Keratinocyte (primary cell): ENCODE results near the gene SELENON. TPM values are rescaled to one million over a fixed set of nuclear protein-coding genes. Genes with fewer than 3 reads are reported as not detected.

Source experiments
- DNase-seq: peaks from one replicate; pipeline ENCODE4 v3.0.0-alpha.2; 2011; ENCODE audit warnings: low read depth, missing footprints, low spot score
- FAIRE-seq: peaks from 2 replicates; lab custom pipeline; 2011; peaks lifted over from hg19 to GRCh38; lab: Jason Lieb, UNC
- H2AFZ ChIP-seq: 2 replicates; pipeline ENCODE4 v1.6.0; 2012; ENCODE audit warnings: low read length, control low read depth, inconsistent platforms; ENCODE audit not compliant: control insufficient read depth
- H3K27ac ChIP-seq: 2 replicates; pipeline ENCODE4 v1.5.1; 2011; ENCODE audit warnings: low read length; ENCODE audit not compliant: control insufficient read depth, insufficient read depth
- H3K27me3 ChIP-seq: 3 replicates; pipeline ENCODE4 v1.6.0; 2011; ENCODE audit warnings: low read length; ENCODE audit not compliant: control insufficient read depth, insufficient read depth; ENCODE audit errors: extremely low read depth
- H3K36me3 ChIP-seq, 2 experiments: 2 replicates in 1 of 2; 3 replicates in 1 of 2; pipeline ENCODE4 v1.5.1; 2011; ENCODE audit warnings: low read length in 2 of 2, mild to moderate bottlenecking in 1 of 2; ENCODE audit not compliant: control insufficient read depth in 2 of 2, insufficient read depth in 2 of 2; ENCODE audit errors: extremely low read depth in 1 of 2
- H3K4me1 ChIP-seq: 3 replicates; pipeline ENCODE4 v1.5.1; 2011; ENCODE audit warnings: low read length; ENCODE audit not compliant: control insufficient read depth, insufficient read depth; ENCODE audit errors: extremely low read depth
- H3K4me2 ChIP-seq: 3 replicates; pipeline ENCODE4 v1.6.0; 2011; ENCODE audit warnings: low read depth, low read length; ENCODE audit not compliant: control insufficient read depth, insufficient read depth; ENCODE audit errors: extremely low read depth
- H3K4me3 ChIP-seq, 3 experiments: fragments of 200-600 bp in 1 of 3; sonication (generic) in 1 of 3; 2 replicates in 2 of 3; 3 replicates in 1 of 3; pipeline ENCODE4 v1.5.1; 2011 to 2016; ENCODE audit warnings: low read length in 3 of 3, mild to moderate bottlenecking in 3 of 3, control low read depth in 2 of 3, inconsistent platforms in 1 of 3, low read depth in 1 of 3, mixed read lengths in 1 of 3, mixed run types in 1 of 3, moderate library complexity in 1 of 3; ENCODE audit not compliant: control insufficient read depth in 2 of 3, insufficient read depth in 2 of 3; ENCODE audit errors: extremely low read depth in 1 of 3
- H3K79me2 ChIP-seq: 2 replicates; pipeline ENCODE4 v1.6.0; 2012; ENCODE audit warnings: low read length; ENCODE audit not compliant: control insufficient read depth, insufficient read depth
- H3K9ac ChIP-seq: 3 replicates; pipeline ENCODE4 v1.6.0; 2011; ENCODE audit warnings: low read length; ENCODE audit not compliant: control insufficient read depth, insufficient read depth; ENCODE audit errors: extremely low read depth
- H3K9me1 ChIP-seq: 3 replicates; pipeline ENCODE4 v1.6.0; 2011; ENCODE audit warnings: low read length; ENCODE audit not compliant: control insufficient read depth, insufficient read depth; ENCODE audit errors: extremely low read depth
- H3K9me3 ChIP-seq: 2 replicates; pipeline ENCODE4 v1.5.1; 2012; ENCODE audit warnings: low read depth, low read length; ENCODE audit not compliant: control insufficient read depth
- H4K20me1 ChIP-seq: 3 replicates; pipeline ENCODE4 v1.6.0; 2011; ENCODE audit warnings: low read length; ENCODE audit not compliant: control insufficient read depth, insufficient read depth; ENCODE audit errors: extremely low read depth
- EZH2 ChIP-seq: IDR thresholded peaks from one replicate; pipeline ENCODE4 v1.6.1; 2012; ENCODE audit warnings: inconsistent platforms, mild to moderate bottlenecking, low read length, moderate library complexity
- dilution Hi-C: fragments of 300-500 bp; cut with MboI; formaldehyde crosslinking; loops from one replicate; pipeline ENCODE4 v1.7.0; 2020; ENCODE audit warnings: low sequenced_read_pairs; ENCODE audit not compliant: extremely low pct_ligation_motif_present
- polyA plus RNA-seq, 5 experiments: library from polyadenylated mRNA; depleted of rRNA in 3 of 5; stranded (reverse) in 3 of 5; stranded (forward) in 1 of 5; unstranded in 1 of 5; fragments of >200 nt; gene quantifications; 1 replicate in 1 of 5; 2 replicates in 3 of 5; 3 replicates in 1 of 5; pipeline versions ENCODE4 v1.2.1 to v1.2.3, GENCODE V29; 2011 to 2012; ENCODE audit warnings: missing spikeins in 2 of 5, low read depth in 1 of 5, low replicate concordance in 1 of 5
- TF ChIP-seq, protein P1 (sequence below), 3 experiments: IDR thresholded peaks in 1 of 3; conservative IDR thresholded peaks in 1 of 3; optimal IDR thresholded peaks in 1 of 3; 2 replicates in 2 of 3; 3 replicates in 1 of 3; pipeline versions ENCODE3 to v1.5.1; 2011; ENCODE audit warnings: low read length in 3 of 3, mild to moderate bottlenecking in 3 of 3, moderate library complexity in 2 of 3, control low read depth in 1 of 3, inconsistent platforms in 1 of 3; ENCODE audit not compliant: insufficient read depth in 2 of 3; ENCODE audit errors: extremely low read depth in 1 of 3

The SELENON gene
- polyA plus RNA-seq, 1 donor (not counting 4 experiments of a cell fraction or from before 2014, with no cell fraction given): 15.4 TPM

DNA sequence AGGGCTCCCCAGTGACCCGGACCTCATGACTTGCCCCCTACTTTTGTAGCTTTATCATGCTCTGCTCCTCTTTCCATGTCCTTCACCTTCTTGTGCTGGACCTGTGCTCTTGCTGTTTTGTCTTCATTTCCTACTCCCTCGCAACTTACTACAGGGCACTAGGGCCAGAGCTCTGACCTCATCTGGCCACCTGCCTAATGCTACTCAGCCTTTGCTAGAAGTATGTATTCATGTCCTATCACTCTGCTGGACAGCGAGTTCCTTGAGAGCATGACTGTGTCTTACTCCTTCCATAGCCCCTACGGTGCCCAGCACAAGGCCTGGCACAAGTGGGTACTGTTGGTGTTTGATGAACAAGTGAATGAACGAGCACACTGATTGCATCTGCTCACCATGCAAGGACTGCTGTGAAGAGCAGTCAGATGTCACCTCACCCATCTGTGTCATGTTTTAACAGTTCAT is 21.7 kb downstream of the SELENON start:
- FAIRE-seq (no peak), DNase-seq (no peak)
- no peak overlapping the region for H3K27ac ChIP-seq
- no peaks in the 10 kb centered on the region for H3K9me3 ChIP-seq
- no peak overlapping the region for H3K4me3 ChIP-seq
- peaks cover 36% of the 10 kb centered on the region for H3K4me1 ChIP-seq
- H3K27me3 ChIP-seq: no peaks in the 10 kb centered on the region
- dilution Hi-C loops: no loop called here
- peak overlapping the region; percentile 76 for H3K4me2 ChIP-seq
- no peak overlapping the region for H3K9ac ChIP-seq
- H3K9me1 ChIP-seq: peaks cover under 1% of the 10 kb centered on the region
- peaks cover 22% of the 10 kb centered on the region for H3K79me2 ChIP-seq
- TF ChIP-seq, protein P1, sequence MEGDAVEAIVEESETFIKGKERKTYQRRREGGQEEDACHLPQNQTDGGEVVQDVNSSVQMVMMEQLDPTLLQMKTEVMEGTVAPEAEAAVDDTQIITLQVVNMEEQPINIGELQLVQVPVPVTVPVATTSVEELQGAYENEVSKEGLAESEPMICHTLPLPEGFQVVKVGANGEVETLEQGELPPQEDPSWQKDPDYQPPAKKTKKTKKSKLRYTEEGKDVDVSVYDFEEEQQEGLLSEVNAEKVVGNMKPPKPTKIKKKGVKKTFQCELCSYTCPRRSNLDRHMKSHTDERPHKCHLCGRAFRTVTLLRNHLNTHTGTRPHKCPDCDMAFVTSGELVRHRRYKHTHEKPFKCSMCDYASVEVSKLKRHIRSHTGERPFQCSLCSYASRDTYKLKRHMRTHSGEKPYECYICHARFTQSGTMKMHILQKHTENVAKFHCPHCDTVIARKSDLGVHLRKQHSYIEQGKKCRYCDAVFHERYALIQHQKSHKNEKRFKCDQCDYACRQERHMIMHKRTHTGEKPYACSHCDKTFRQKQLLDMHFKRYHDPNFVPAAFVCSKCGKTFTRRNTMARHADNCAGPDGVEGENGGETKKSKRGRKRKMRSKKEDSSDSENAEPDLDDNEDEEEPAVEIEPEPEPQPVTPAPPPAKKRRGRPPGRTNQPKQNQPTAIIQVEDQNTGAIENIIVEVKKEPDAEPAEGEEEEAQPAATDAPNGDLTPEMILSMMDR (optimal IDR thresholded peaks at IDR 0.05 in 1 of 3, IDR thresholded peaks at IDR 0.05 in 1 of 3, conservative IDR thresholded peaks at IDR 0.05 in 1 of 3; ENCODE audit: extremely low read depth in 1 of 3, insufficient read depth in 2 of 3, low read length in 3 of 3): no peak
- no peak for TF ChIP-seq EZH2
- H4K20me1 ChIP-seq: no peaks in the 10 kb centered on the region
- H3K36me3 ChIP-seq: peaks cover 7 to 15% of the 10 kb centered on the region in 2 experiments
- H2AFZ ChIP-seq: no peak overlapping the region

- Histone ChIP-seq H3K4me2 (no peak overlapping the region), H4K20me1 (no peaks in the 10 kb centered on the region), H3K79me2 (peaks cover 19% of the 10 kb centered on the region), H3K9me3 (no peaks in the 10 kb centered on the region), H3K36me3 (peaks cover 21 to 37% of the 10 kb centered on the region in 2 experiments), H3K4me1 (peaks cover 20% of the 10 kb centered on the region), H3K27me3 (no peaks in the 10 kb centered on the region), H3K9me1 (no peaks in the 10 kb centered on the region), H3K4me3 (no peak overlapping the region), H3K27ac (no peak overlapping the region), H3K9ac (no peak overlapping the region), H2AFZ (no peak overlapping the region)
- dilution Hi-C loops: no loop called here
- DNase-seq: no peak
- FAIRE-seq: no peak
- no peak for TF ChIP-seq EZH2
These were observed 25.6 kb downstream of the SELENON start for GRCh38 chr1:25825605-25826004.

DNA sequence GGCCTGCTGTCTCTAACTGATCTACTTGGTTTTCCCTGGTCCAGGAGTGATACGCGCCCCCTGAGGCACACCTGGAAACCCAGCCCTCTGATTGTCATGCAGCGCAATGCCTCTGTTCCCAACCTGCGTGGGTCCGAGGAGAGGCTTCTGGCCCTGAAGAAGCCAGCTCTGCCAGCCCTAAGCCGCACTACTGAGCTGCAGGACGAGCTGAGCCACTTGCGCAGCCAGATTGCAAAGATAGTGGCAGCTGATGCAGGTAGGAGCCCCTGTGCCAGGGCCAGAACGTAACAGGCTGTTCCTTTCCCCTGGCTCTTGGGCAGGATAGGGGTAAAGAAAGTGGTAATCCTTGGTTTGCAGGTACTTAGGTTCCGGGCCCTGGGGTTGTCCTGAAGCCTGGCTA is 26.6 kb downstream of the SELENON start:
- peaks cover 28 to 46% of the 10 kb centered on the region in 2 experiments for H3K36me3 ChIP-seq
- no peak for FAIRE-seq
- dilution Hi-C loops: no loop called here

More for the DNA sequence above, 26.6 kb downstream of the SELENON start:
- no peak overlapping the region for H3K4me3 ChIP-seq
- H3K4me2 ChIP-seq: no peak overlapping the region
- H3K9ac ChIP-seq: no peak overlapping the region
- TF ChIP-seq EZH2: no peak
- TF ChIP-seq, protein P1 (optimal IDR thresholded peaks at IDR 0.05 in 1 of 3, IDR thresholded peaks at IDR 0.05 in 1 of 3, conservative IDR thresholded peaks at IDR 0.05 in 1 of 3; ENCODE audit: extremely low read depth in 1 of 3, insufficient read depth in 2 of 3, low read length in 3 of 3): no peak
- H2AFZ ChIP-seq: no peak overlapping the region
- H3K27ac ChIP-seq: no peak overlapping the region
- H3K9me3 ChIP-seq: no peaks in the 10 kb centered on the region
- no peaks in the 10 kb centered on the region for H3K27me3 ChIP-seq
- peaks cover 10% of the 10 kb centered on the region for H3K79me2 ChIP-seq
- DNase-seq: no peak
- H3K9me1 ChIP-seq: no peaks in the 10 kb centered on the region
- peaks cover 11% of the 10 kb centered on the region for H3K4me1 ChIP-seq
- no peaks in the 10 kb centered on the region for H4K20me1 ChIP-seq
